DMS153 treated with DMSO at 0.1 percent for 48 hours (cell line): ENCODE measurements around the gene MEGF11.
"Not testable (repeated sequence)": the region's sequence is repeated elsewhere in the genome, so short reads cannot be mapped to it uniquely, and the experiment has no call there.

Experiments used
- DNase-seq: peaks from one replicate; lab custom pipeline; 2025; ENCODE audit not compliant: unreplicated experiment; lab: John Stamatoyannopoulos, UW

MEGF11 gene

GRCh38 chr15:66276546-66276945 is 23.0 kb upstream of the MEGF11 start:
- DNase-seq = no peak

- DNase-seq = no peak
Observed at GRCh38 chr15:66275352-66275751, 21.8 kb upstream of the MEGF11 start.

GRCh38 chr15:66270932-66271331 is 17.4 kb upstream of the MEGF11 start:
- DNase-seq = no peak

GRCh38 chr15:66269326-66270090 is 16.0 kb upstream of the MEGF11 start:
- DNase-seq = no peak

GRCh38 chr15:66264859-66265513 is 11.4 kb upstream of the MEGF11 start:
- DNase-seq = no peak

- not testable (repeated sequence) for DNase-seq
Observed at GRCh38 chr15:66262837-66263236, 9.3 kb upstream of the MEGF11 start.

- DNase-seq = no peak
Observed at GRCh38 chr15:66261056-66261455, 7.5 kb upstream of the MEGF11 start.

GRCh38 chr15:66256692-66257091 is 3.1 kb upstream of the MEGF11 start:
- no peak for DNase-seq

GRCh38 chr15:66254951-66255676 is 1.6 kb upstream of the MEGF11 start:
- DNase-seq = no peak

GRCh38 chr15:66254089-66254950 is 770 bp upstream of the MEGF11 start:
- no peak for DNase-seq

GRCh38 chr15:66252685-66253417 is 699 bp downstream of the MEGF11 start:
- no peak for DNase-seq

GRCh38 chr15:66251790-66252684 is 1.5 kb downstream of the MEGF11 start:
- no peak for DNase-seq

GRCh38 chr15:66251065-66251789 is 2.3 kb downstream of the MEGF11 start:
- no peak for DNase-seq

- no peak for DNase-seq
Observed at GRCh38 chr15:66249605-66250174, 3.9 kb downstream of the MEGF11 start.

- no peak for DNase-seq
Observed at GRCh38 chr15:66246937-66247336, 6.6 kb downstream of the MEGF11 start.

GRCh38 chr15:66245832-66246231 is 7.7 kb downstream of the MEGF11 start:
- DNase-seq = not testable (repeated sequence)

- no peak for DNase-seq
Observed at GRCh38 chr15:66241908-66242285, 11.7 kb downstream of the MEGF11 start.
